ENCODE data around the gene SERPINH1. TPM values are rescaled to one million over a fixed set of nuclear protein-coding genes. Genes with fewer than 3 reads are reported as not detected.

Gene SERPINH1
- polyA plus RNA-seq, 3 donors: 1.6 to 4.6 (median 2.1) TPM

DNA sequence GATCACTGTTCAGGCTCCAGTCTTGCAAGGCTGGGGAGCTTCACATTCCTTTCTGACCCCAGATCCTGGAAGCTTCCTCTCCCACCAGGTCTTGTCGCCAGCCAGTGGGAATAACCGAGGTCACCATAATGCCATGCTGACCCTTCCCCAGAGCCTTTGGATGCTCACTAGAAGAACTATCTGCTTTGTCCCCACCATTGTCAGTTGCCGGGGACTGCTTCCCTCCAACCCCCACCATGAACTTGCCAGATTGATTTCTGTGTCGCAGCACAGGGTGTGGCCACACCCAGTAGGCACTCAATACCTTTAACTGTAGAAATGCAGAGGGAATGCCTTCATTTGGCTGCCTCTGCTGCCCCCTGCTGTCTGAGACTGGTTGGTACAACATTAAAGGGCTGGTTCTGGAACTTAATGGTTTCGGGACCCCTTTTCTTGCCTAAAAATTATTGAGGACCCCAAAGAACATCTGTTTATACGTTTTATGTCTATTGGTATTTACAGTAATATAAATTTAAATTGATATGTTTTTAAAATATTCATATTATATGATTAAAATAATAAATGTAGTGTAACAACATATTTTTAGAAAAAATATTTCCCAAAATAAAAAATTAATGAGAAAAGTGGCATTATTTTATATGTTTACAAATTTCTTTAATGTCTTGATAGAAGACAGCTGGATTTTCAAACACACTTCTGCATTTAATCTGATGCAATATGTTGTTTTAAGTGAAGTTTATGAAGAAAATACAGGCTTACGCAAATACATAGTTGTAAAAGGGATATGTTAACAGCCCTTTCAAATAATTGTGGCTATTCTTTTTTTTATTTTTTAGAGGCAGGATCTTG is 29.6 kb upstream of the SERPINH1 start:
- intact Hi-C loops (cut with micrococcal nuclease): loop anchor here (1.0 to 2.0 kb wide), 2 partner anchors 87 to 144 kb away; no protein-coding TSS in a partner anchor
- Histone ChIP-seq H3K4me3 (replicated peaks in 1 of 3; ENCODE audit: low read depth in 2 of 3, low read length in 3 of 3) (no peak overlapping the region), H3K27ac (ENCODE audit: low read depth in 1 of 2, low read length in 2 of 2) (no peak overlapping the region), H4K20me1 (ENCODE audit: insufficient read depth, low read length) (no peaks in the 10 kb centered on the region), H3K4me2 (replicated peaks; ENCODE audit: extremely low read depth, low read length, poor library complexity, severe bottlenecking) (no peak overlapping the region), H2AFZ (ENCODE audit: insufficient read depth, low read depth, low read length, poor library complexity, severe bottlenecking) (no peak overlapping the region), H3K4me1 (ENCODE audit: control insufficient read depth in 1 of 2, insufficient read depth in 2 of 2, low read length in 2 of 2) (peaks cover 14 to 15% of the 10 kb centered on the region in 2 donors), H3K27me3 (ENCODE audit: control insufficient read depth in 2 of 2, insufficient read depth in 2 of 2, low read length in 2 of 2) (no peaks in the 10 kb centered on the region), H3K9me3 (replicated peaks in 1 of 2; ENCODE audit: control insufficient read depth in 1 of 2, insufficient read depth in 1 of 2, low read length in 2 of 2) (no peaks in the 10 kb centered on the region), H3K36me3 (replicated peaks in 1 of 2; ENCODE audit: control insufficient read depth in 1 of 2, insufficient read depth in 2 of 2, low read length in 2 of 2) (no peaks in the 10 kb centered on the region), H3K9ac (ENCODE audit: insufficient read depth, low read length, poor library complexity, severe bottlenecking) (no peak overlapping the region), H3K79me2 (ENCODE audit: insufficient read depth, low read length) (no peaks in the 10 kb centered on the region)
- Mint-ChIP-seq H3K36me3 (peaks cover 0 to 2% of the 10 kb centered on the region in 2 donors), H3K4me3 (no peak overlapping the region), H3K27me3 (ENCODE audit: low read depth in 3 of 3) (peaks cover 6 to 18% (median 7%) of the 10 kb centered on the region in 3 donors), H3K27ac (no peak overlapping the region), H3K4me1 (peaks cover 25% of the 10 kb centered on the region), H3K9me3 (no peaks in the 10 kb centered on the region)
- 53% methylated on average over 3 of the region's 7 CpGs for WGBS (ENCODE audit: insufficient coverage)
- DNase-seq: peak; percentile 62 to 73 (median 68)
- TF ChIP-seq, protein P1, sequence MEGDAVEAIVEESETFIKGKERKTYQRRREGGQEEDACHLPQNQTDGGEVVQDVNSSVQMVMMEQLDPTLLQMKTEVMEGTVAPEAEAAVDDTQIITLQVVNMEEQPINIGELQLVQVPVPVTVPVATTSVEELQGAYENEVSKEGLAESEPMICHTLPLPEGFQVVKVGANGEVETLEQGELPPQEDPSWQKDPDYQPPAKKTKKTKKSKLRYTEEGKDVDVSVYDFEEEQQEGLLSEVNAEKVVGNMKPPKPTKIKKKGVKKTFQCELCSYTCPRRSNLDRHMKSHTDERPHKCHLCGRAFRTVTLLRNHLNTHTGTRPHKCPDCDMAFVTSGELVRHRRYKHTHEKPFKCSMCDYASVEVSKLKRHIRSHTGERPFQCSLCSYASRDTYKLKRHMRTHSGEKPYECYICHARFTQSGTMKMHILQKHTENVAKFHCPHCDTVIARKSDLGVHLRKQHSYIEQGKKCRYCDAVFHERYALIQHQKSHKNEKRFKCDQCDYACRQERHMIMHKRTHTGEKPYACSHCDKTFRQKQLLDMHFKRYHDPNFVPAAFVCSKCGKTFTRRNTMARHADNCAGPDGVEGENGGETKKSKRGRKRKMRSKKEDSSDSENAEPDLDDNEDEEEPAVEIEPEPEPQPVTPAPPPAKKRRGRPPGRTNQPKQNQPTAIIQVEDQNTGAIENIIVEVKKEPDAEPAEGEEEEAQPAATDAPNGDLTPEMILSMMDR (IDR thresholded peaks at IDR 0.05): peak; percentile 97

DNA sequence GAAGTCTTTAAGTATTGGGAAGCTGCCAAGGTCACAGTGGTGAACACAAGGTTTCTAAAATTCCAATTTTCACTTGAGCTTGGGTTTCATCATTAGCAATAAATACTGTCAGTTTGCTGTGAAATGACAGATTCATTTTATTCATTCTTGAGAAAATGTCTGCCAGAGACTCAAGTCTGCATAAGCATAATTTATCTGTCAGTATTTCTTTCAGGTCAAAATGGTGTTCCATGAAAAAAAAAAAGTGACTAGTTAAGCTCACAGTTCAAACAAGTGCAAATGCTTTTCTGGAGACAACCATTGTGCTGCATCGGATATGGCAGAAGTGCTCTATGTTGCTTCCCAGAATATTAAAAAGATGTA is 28.2 kb upstream of the SERPINH1 start:
- no CpG with 5 or more reads among the region's 1 CpG for WGBS (ENCODE audit: insufficient coverage)
- H3K36me3 Mint-ChIP-seq: peaks cover 0 to 2% of the 10 kb centered on the region in 2 donors
- peaks cover 21 to 25% of the 10 kb centered on the region in 2 donors for H3K4me1 ChIP-seq (ENCODE audit: control insufficient read depth in 1 of 2, insufficient read depth in 2 of 2, low read length in 2 of 2)
- H3K4me2 ChIP-seq (replicated peaks; ENCODE audit: extremely low read depth, low read length, poor library complexity, severe bottlenecking): no peak overlapping the region
- H3K27ac ChIP-seq (ENCODE audit: low read depth in 1 of 2, low read length in 2 of 2): no peak overlapping the region
- H3K9me3 Mint-ChIP-seq: no peaks in the 10 kb centered on the region
- H3K9ac ChIP-seq (ENCODE audit: insufficient read depth, low read length, poor library complexity, severe bottlenecking): no peak overlapping the region
- peaks cover 38% of the 10 kb centered on the region for H3K4me1 Mint-ChIP-seq
- H3K79me2 ChIP-seq (ENCODE audit: insufficient read depth, low read length): no peaks in the 10 kb centered on the region
- no peaks in the 10 kb centered on the region for H3K36me3 ChIP-seq (replicated peaks in 1 of 2; ENCODE audit: control insufficient read depth in 1 of 2, insufficient read depth in 2 of 2, low read length in 2 of 2)
- H3K9me3 ChIP-seq (replicated peaks in 1 of 2; ENCODE audit: control insufficient read depth in 1 of 2, insufficient read depth in 1 of 2, low read length in 2 of 2): no peaks in the 10 kb centered on the region
- TF ChIP-seq, protein P1 (IDR thresholded peaks at IDR 0.05): no peak
- no peak for DNase-seq
- peaks cover 4 to 12% (median 4%) of the 10 kb centered on the region in 3 donors for H3K27me3 Mint-ChIP-seq (ENCODE audit: low read depth in 3 of 3)
- H2AFZ ChIP-seq (ENCODE audit: insufficient read depth, low read depth, low read length, poor library complexity, severe bottlenecking): no peak overlapping the region
- no peak overlapping the region for H3K4me3 Mint-ChIP-seq
- intact Hi-C loops (cut with micrococcal nuclease): loop anchor here (2.0 kb wide), 1 partner anchor 145 kb away; no protein-coding TSS in a partner anchor
- H4K20me1 ChIP-seq (ENCODE audit: insufficient read depth, low read length): no peaks in the 10 kb centered on the region
- no peak overlapping the region for H3K27ac Mint-ChIP-seq
- no peak overlapping the region for H3K4me3 ChIP-seq (replicated peaks in 1 of 3; ENCODE audit: low read depth in 2 of 3, low read length in 3 of 3)
- H3K27me3 ChIP-seq (ENCODE audit: control insufficient read depth in 2 of 2, insufficient read depth in 2 of 2, low read length in 2 of 2): no peaks in the 10 kb centered on the region
